Suprapubic skin (tissue), 4 donors: Measurements from ENCODE around the gene DHX15.

Source experiments
- CTCF ChIP-seq, 2 donors: fragments of 200-600 bp in 1 of 2; fragments of 450-650 bp in 1 of 2; sonication (generic) in 1 of 2; IDR thresholded peaks; one replicate each; pipeline ENCODE4 v1.5.1; 2016 to 2019; ENCODE audit warnings: antibody characterized with exemption in 2 of 2, mild to moderate bottlenecking in 1 of 2, moderate library complexity in 1 of 2
- POLR2A ChIP-seq, 2 donors: fragments of 450-650 bp; IDR thresholded peaks; one replicate each; pipeline ENCODE4 v1.6.1; 2017; ENCODE audit warnings: antibody characterized with exemption in 2 of 2, mild to moderate bottlenecking in 2 of 2, moderate library complexity in 2 of 2
- POLR2AphosphoS5 ChIP-seq, 3 donors: sonication (generic); formaldehyde crosslinking; IDR thresholded peaks; one replicate each; pipeline ENCODE4 v1.6.1; 2017; ENCODE audit warnings: antibody characterized with exemption in 3 of 3

- TF ChIP-seq POLR2A (IDR thresholded peaks at IDR 0.05) (no peak), CTCF (IDR thresholded peaks at IDR 0.05) (no peak), POLR2AphosphoS5 (IDR thresholded peaks at IDR 0.05) (no peak)
Measured at GRCh38 chr4:24573582-24573981, 10.8 kb downstream of the DHX15 start.
